Adrenal gland (tissue), 5 donors: ENCODE data around the gene ERBIN.

Experiments
- CTCF ChIP-seq, 6 experiments: fragments of 450-650 bp in 4 of 6; fragments of 200-600 bp in 2 of 6; sonication (generic) in 1 of 6; IDR thresholded peaks; 1 replicate in 5 of 6; 2 replicates in 1 of 6; pipeline versions ENCODE4 v1.5.1 to v1.8.0; 2016 to 2021; ENCODE audit warnings: antibody characterized with exemption in 6 of 6, mild to moderate bottlenecking in 2 of 6, moderate library complexity in 1 of 6
- POLR2A ChIP-seq, 2 donors: fragments of 450-650 bp; IDR thresholded peaks; one replicate each; pipeline ENCODE4 v1.6.1; 2017; ENCODE audit warnings: antibody characterized with exemption in 2 of 2, mild to moderate bottlenecking in 2 of 2, moderate library complexity in 1 of 2
- donor health status: DM: no; HTN: no; CAD: no.

GRCh38 chr5:65970481-65971367, 44.3 kb downstream of the ERBIN start:
- TF ChIP-seq CTCF (IDR thresholded peaks at IDR 0.05): no peak
- TF ChIP-seq POLR2A (IDR thresholded peaks at IDR 0.05): no peak
